K562 (cell line): ENCODE results near the gene PDGFA. TPM values are rescaled to one million over a fixed set of nuclear protein-coding genes. Genes with fewer than 3 reads are reported as not detected.

Experiments
- ATAC-seq: fragments of 200-7000 bp; cut with Tn5 transposase; 3 replicates; pipeline ENCODE4 v1.9.1; 2020; ENCODE audit warnings: moderate library complexity
- BruUV-seq: library from RNA; stranded (reverse); fragments of 400-500 nt; replicated peaks from 2 replicates; lab custom pipeline; 2021; lab: Mats Ljungman, UMichigan
- CTCF ChIA-PET: fragments of 300-600 bp; formaldehyde crosslinking; extraction: SDS; loops from one replicate; lab custom pipeline; 2021; ENCODE audit warnings: low intra/inter-chr PET ratio; lab: Yijun Ruan, JAX
- POLR2A ChIA-PET: fragments of 300-600, 350-650 bp; sonication (Branson Sonifier 250); formaldehyde crosslinking; extraction: SDS; loops from one replicate; lab custom pipeline; 2021; ENCODE audit warnings: antibody characterized with exemption, inconsistent platforms; lab: Yijun Ruan, JAX
- DNase-seq, 4 experiments: peaks; one replicate each; pipeline versions ENCODE4 v3.0.0 to v3.0.0-alpha.2; 2011 to 2018; ENCODE audit warnings: low spot score in 3 of 4, mixed read lengths in 3 of 4; ENCODE audit errors: extremely low read depth in 1 of 4
- FAIRE-seq: peaks from 2 replicates; lab custom pipeline; 2011; peaks lifted over from hg19 to GRCh38; lab: Jason Lieb, UNC
- H2AFZ ChIP-seq: 2 replicates; pipeline ENCODE4 v1.6.0; 2011; ENCODE audit warnings: low read depth, low read length, control low read depth, inconsistent platforms
- H3K27ac ChIP-seq: fragments of 200-600 bp; 3 replicates; pipeline ENCODE4 v1.8.0; 2011; ENCODE audit warnings: low read depth, mild to moderate bottlenecking, control low read depth, inconsistent platforms, low read length, moderate library complexity, mixed read lengths; ENCODE audit errors: extremely low read depth
- H3K27me3 ChIP-seq, 2 experiments: fragments of 300-600 bp in 1 of 2; 2 replicates in 1 of 2; 3 replicates in 1 of 2; pipeline versions ENCODE4 v1.6.0 to v1.8.0; 2011; ENCODE audit warnings: inconsistent platforms in 2 of 2, low read length in 2 of 2, mild to moderate bottlenecking in 1 of 2, mixed read lengths in 1 of 2, moderate library complexity in 1 of 2; ENCODE audit not compliant: control insufficient read depth in 2 of 2, insufficient read depth in 2 of 2
- H3K36me3 ChIP-seq: fragments of 300-600 bp; 3 replicates; pipeline ENCODE4 v1.8.0; 2011; ENCODE audit warnings: mild to moderate bottlenecking, low read length, inconsistent platforms; ENCODE audit not compliant: control insufficient read depth, insufficient read depth
- H3K4me1 ChIP-seq, 2 experiments: fragments of 200-600 bp in 1 of 2; replicated peaks in 1 of 2; 2 replicates in 1 of 2; 3 replicates in 1 of 2; pipeline versions ENCODE4 v1.5.1 to v1.8.0; 2011; ENCODE audit warnings: inconsistent platforms in 2 of 2, low read length in 2 of 2, mild to moderate bottlenecking in 1 of 2, mixed read lengths in 1 of 2, moderate library complexity in 1 of 2; ENCODE audit not compliant: control insufficient read depth in 2 of 2, insufficient read depth in 2 of 2
- H3K4me2 ChIP-seq: 2 replicates; pipeline ENCODE4 v1.6.1; 2011; ENCODE audit warnings: low read length, control low read depth, inconsistent platforms, mixed read lengths; ENCODE audit not compliant: insufficient read depth
- H3K4me3 ChIP-seq: fragments of 200-600 bp; sonication (generic), shearing (Covaris generic); 2 replicates; pipeline ENCODE4 v1.5.1; 2016; ENCODE audit warnings: control low read depth, inconsistent platforms
- H3K79me2 ChIP-seq: fragments of 200-600 bp; 3 replicates; pipeline ENCODE4 v1.8.0; 2011; ENCODE audit warnings: low read length, inconsistent platforms; ENCODE audit not compliant: control insufficient read depth, insufficient read depth
- H3K9ac ChIP-seq, 2 experiments: 2 replicates each; pipeline versions ENCODE4 v1.6.0 to v1.6.1; 2011; ENCODE audit warnings: low read depth in 2 of 2, low read length in 2 of 2, control low read depth in 1 of 2, inconsistent platforms in 1 of 2, mild to moderate bottlenecking in 1 of 2, mixed read lengths in 1 of 2; ENCODE audit not compliant: insufficient read depth in 1 of 2
- H3K9me1 ChIP-seq: one replicate; pipeline ENCODE4 v1.6.0; 2011; ENCODE audit warnings: inconsistent platforms, mild to moderate bottlenecking, low read length, moderate library complexity; ENCODE audit not compliant: control insufficient read depth, insufficient read depth
- H3K9me3 ChIP-seq: replicated peaks from 2 replicates; pipeline ENCODE4 v1.5.1; 2011; ENCODE audit warnings: low read depth, low read length, inconsistent platforms; ENCODE audit not compliant: control insufficient read depth, insufficient read depth
- H4K20me1 ChIP-seq: replicated peaks from 2 replicates; pipeline ENCODE4 v1.6.1; 2011; ENCODE audit warnings: low read length, inconsistent platforms, mixed read lengths; ENCODE audit not compliant: control insufficient read depth, insufficient read depth
- DMBX1 ChIP-seq: fragments of 250-450 bp; sonication (Bioruptor Pico); IDR thresholded peaks from 2 replicates; pipeline ENCODE4 v1.8.0; 2022; ENCODE audit warnings: inconsistent platforms, mild to moderate bottlenecking, moderate library complexity, borderline replicate concordance
- HDAC1 ChIP-seq, 2 experiments: fragments of 450-650 bp; IDR thresholded peaks; 2 replicates each; pipeline ENCODE4 v1.6.1; 2016 to 2017; ENCODE audit warnings: inconsistent platforms in 1 of 2, mild to moderate bottlenecking in 1 of 2, moderate library complexity in 1 of 2
- HSF4 ChIP-seq: fragments of 250-450 bp; sonication (Bioruptor Pico); IDR thresholded peaks from 2 replicates; pipeline ENCODE4 v2.1.2; 2022; ENCODE audit warnings: mild to moderate bottlenecking, moderate library complexity, borderline replicate concordance
- THRB ChIP-seq: fragments of 450-650 bp; formaldehyde crosslinking; conservative IDR thresholded peaks from 2 replicates; pipeline ENCODE4 v1.4.0; 2022; ENCODE audit warnings: mild to moderate bottlenecking, missing genetic modification characterization
- ZNF24 ChIP-seq: fragments of 450-650 bp; IDR thresholded peaks from 2 replicates; pipeline ENCODE4 v1.6.1; 2016
- WGBS: fragments of 100-300 bp; shearing (Covaris generic); methylation state at CpG from one replicate; pipeline ENCODE4 v1.1.6; 2016; ENCODE audit warnings: low coverage, mixed read lengths; ENCODE audit not compliant: insufficient coverage; ENCODE audit errors: missing lambda C conversion rate; 5-methylcytosine and 5-hydroxymethylcytosine counted together
- in situ Hi-C: fragments of 300-500 bp; cut with MboI; formaldehyde crosslinking; loops from 4 replicates; pipeline ENCODE4 v1.15.0; 2018; ENCODE audit warnings: inconsistent platforms, mixed read lengths
- intact Hi-C: fragments of 100-400 bp; cut with micrococcal nuclease; formaldehyde crosslinking; loops from 2 replicates; pipeline ENCODE4 v1.14.2; 2022
- polyA plus RNA-seq, 8 experiments: library from polyadenylated mRNA; depleted of rRNA in 4 of 8; stranded (reverse) in 5 of 8; unstranded in 3 of 8; fragments of >200 nt; fragmentation: Nextera tagmentation in 2 of 8; fragmentation: Illumina TruSeq in 1 of 8; extraction: Ambion mirVana in 2 of 8; extraction: Trizol in 1 of 8; gene quantifications; 2 replicates each; pipeline versions ENCODE4 v1.2.1 to v1.2.3, GENCODE V29; 2011 to 2014; ENCODE audit warnings: inconsistent platforms in 1 of 8, missing spikeins in 1 of 8
- total RNA-seq, 7 experiments: library from RNA; depleted of rRNA in 6 of 7; stranded (reverse); fragments of >200 nt in 6 of 7; fragmentation: Illumina TruSeq in 2 of 7; extraction: Trizol in 2 of 7; gene quantifications; 2 replicates each; pipeline versions ENCODE4 v1.2.1 to v1.2.3, GENCODE V29; 2011 to 2021; ENCODE audit warnings: low replicate concordance in 1 of 7
- TF ChIP-seq, protein P1 (sequence below), 2 experiments: fragments of 450-650 bp; IDR thresholded peaks; 2 replicates each; pipeline ENCODE4 v1.6.1; 2016

The PDGFA gene
- total and polyA plus RNA-seq, 9 of the 15 experiments (the other 6 are each of a cell fraction or from before 2014, with no cell fraction given), result 2.5 to 10.2 (median 4.6) TPM

DNA sequence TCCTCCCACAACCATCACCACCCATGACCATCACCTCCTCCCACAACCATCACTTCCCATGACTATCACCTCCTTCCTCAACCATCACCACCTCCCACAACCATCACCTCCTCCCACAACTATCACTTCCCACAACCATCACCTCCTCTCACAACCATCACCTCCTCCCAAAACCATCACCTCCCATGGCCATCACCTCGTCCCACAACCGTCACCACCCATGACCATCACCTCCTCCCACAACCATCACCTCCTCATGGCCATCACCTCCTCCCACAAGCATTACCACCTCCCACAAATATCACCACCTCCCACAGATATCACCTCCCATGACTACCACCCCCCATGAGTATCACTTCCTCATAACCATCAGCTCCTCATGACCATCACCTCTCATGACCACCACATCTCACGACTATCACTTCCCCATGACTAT is 52.2 kb downstream of the PDGFA start:
- no peaks in the 10 kb centered on the region for H4K20me1 ChIP-seq
- no peak overlapping the region for H3K27ac ChIP-seq
- H3K36me3 ChIP-seq, result no peaks in the 10 kb centered on the region
- no peak for FAIRE-seq
- intact Hi-C loops, result loop anchor here (10.0 kb wide), 1 partner anchor 137 kb away; no protein-coding TSS in a partner anchor
- 9% methylated on average over 3 of the region's 3 CpGs for WGBS
- H2AFZ ChIP-seq, result no peak overlapping the region
- CTCF ChIA-PET, result no interaction called here
- peaks cover 13 to 47% of the 10 kb centered on the region in 2 experiments for H3K4me1 ChIP-seq
- TF ChIP-seq, protein P1, sequence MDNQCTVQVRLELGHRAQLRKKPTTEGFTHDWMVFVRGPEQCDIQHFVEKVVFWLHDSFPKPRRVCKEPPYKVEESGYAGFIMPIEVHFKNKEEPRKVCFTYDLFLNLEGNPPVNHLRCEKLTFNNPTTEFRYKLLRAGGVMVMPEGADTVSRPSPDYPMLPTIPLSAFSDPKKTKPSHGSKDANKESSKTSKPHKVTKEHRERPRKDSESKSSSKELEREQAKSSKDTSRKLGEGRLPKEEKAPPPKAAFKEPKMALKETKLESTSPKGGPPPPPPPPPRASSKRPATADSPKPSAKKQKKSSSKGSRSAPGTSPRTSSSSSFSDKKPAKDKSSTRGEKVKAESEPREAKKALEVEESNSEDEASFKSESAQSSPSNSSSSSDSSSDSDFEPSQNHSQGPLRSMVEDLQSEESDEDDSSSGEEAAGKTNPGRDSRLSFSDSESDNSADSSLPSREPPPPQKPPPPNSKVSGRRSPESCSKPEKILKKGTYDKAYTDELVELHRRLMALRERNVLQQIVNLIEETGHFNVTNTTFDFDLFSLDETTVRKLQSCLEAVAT (IDR thresholded peaks at IDR 0.05), result 0 out of 4 replicates have a peak, but pooled peaks of 1 of the 2 experiments have one; percentile 20
- TF ChIP-seq HSF4 (CRISPR knock-in tag), result no peak
- no peak for TF ChIP-seq ZNF24
- 0 out of 4 replicates have a peak, but pooled peaks of 1 of the 2 experiments have one; percentile 31 for TF ChIP-seq HDAC1 (IDR thresholded peaks at IDR 0.05)
- 0 out of 2 replicates have a peak, but pooled peaks have one; percentile 10 for TF ChIP-seq THRB (CRISPR knock-in tag)
- no peak for TF ChIP-seq DMBX1 (CRISPR knock-in tag)
- TF ChIP-seq, all 486 proteins: peak for 3
- H3K4me3 ChIP-seq, result no peak overlapping the region
- H3K9me3 ChIP-seq, result peaks cover 3% of the 10 kb centered on the region; the same call in 1 of the 2 replicates
- no TSS peak for BruUV-seq
- H3K9ac ChIP-seq, result no peak overlapping the region
- no peaks in the 10 kb centered on the region for H3K79me2 ChIP-seq
- ATAC-seq (no peak), DNase-seq (no peak)
- no peaks in the 10 kb centered on the region for H3K9me1 ChIP-seq
- H3K4me2 ChIP-seq, result no peak overlapping the region
- POLR2A ChIA-PET, result no interaction called here
- H3K27me3 ChIP-seq, result no peaks in the 10 kb centered on the region
- in situ Hi-C loops, result no loop called here
